GM12878 (cell line): Measurements from ENCODE around the gene MAP7D2. TPM values are rescaled to one million over a fixed set of nuclear protein-coding genes. Genes with fewer than 3 reads are reported as not detected.

Source experiments
- ATAC-seq: fragments of 200-7000 bp; cut with Tn5 transposase; 3 replicates; pipeline ENCODE4 v1.9.1; 2020; ENCODE audit warnings: mild to moderate bottlenecking, moderate library complexity
- BruUV-seq: library from RNA; stranded (reverse); fragments of 400-500 nt; replicated peaks from 2 replicates; lab custom pipeline; 2021; lab: Mats Ljungman, UMichigan
- CTCF ChIA-PET: fragments of 300-600 bp; sonication (Branson Sonifier 250); formaldehyde crosslinking; extraction: SDS; loops from one replicate; lab custom pipeline; 2021; ENCODE audit warnings: inconsistent platforms; lab: Yijun Ruan, JAX
- POLR2A ChIA-PET: fragments of 350-600 bp; formaldehyde crosslinking; extraction: SDS; loops from one replicate; lab custom pipeline; 2021; ENCODE audit warnings: inconsistent platforms; lab: Charles Lee
- RAD21 ChIA-PET: fragments of 300-600 bp; sonication (Branson Sonifier 250); formaldehyde crosslinking; loops from one replicate; lab custom pipeline; 2023; ENCODE audit warnings: antibody characterized with exemption; ENCODE audit not compliant: unreplicated experiment; lab: Charles Lee
- SMC1A ChIA-PET: fragments of 300-600 bp; sonication (Branson Sonifier 250); formaldehyde crosslinking; loops from one replicate; lab custom pipeline; 2023; ENCODE audit not compliant: unreplicated experiment, uncharacterized antibody; lab: Charles Lee
- DNase-seq: peaks from one replicate; pipeline ENCODE4 v3.0.0-alpha.2; 2011; ENCODE audit warnings: low read depth, low spot score
- FAIRE-seq: peaks from 3 replicates; lab custom pipeline; 2011; peaks lifted over from hg19 to GRCh38; lab: Jason Lieb, UNC
- H2AFZ ChIP-seq: 2 replicates; pipeline ENCODE4 v1.6.0; 2011; ENCODE audit warnings: low read depth, low read length, control low read depth; ENCODE audit not compliant: control insufficient read depth
- H3K27ac ChIP-seq: 2 replicates; pipeline ENCODE4 v1.5.1; 2011; ENCODE audit warnings: control low read depth; ENCODE audit not compliant: control insufficient read depth, insufficient read depth
- H3K27me3 ChIP-seq, 2 experiments: replicated peaks in 1 of 2; 2 replicates each; pipeline versions ENCODE4 v1.6.0 to v1.6.1; 2011; ENCODE audit warnings: low read length in 1 of 2; ENCODE audit not compliant: control insufficient read depth in 2 of 2, insufficient read depth in 2 of 2
- H3K36me3 ChIP-seq, 2 experiments: 2 replicates each; pipeline ENCODE4 v1.5.1; 2011; ENCODE audit warnings: low read length in 1 of 2; ENCODE audit not compliant: control insufficient read depth in 2 of 2, insufficient read depth in 2 of 2
- H3K4me1 ChIP-seq: 2 replicates; pipeline ENCODE4 v1.6.1; 2011; ENCODE audit warnings: mild to moderate bottlenecking, low read length, moderate library complexity, mixed read lengths; ENCODE audit not compliant: control insufficient read depth, insufficient read depth
- H3K4me2 ChIP-seq: 2 replicates; pipeline ENCODE4 v1.6.0; 2011; ENCODE audit warnings: control low read depth; ENCODE audit not compliant: control insufficient read depth, insufficient read depth
- H3K4me3 ChIP-seq: fragments of 200-600 bp; sonication (generic); 2 replicates; pipeline ENCODE4 v1.5.1; 2016
- H3K79me2 ChIP-seq: 2 replicates; pipeline ENCODE4 v1.6.0; 2011; ENCODE audit warnings: low read length; ENCODE audit not compliant: control insufficient read depth, insufficient read depth
- H3K9ac ChIP-seq: 2 replicates; pipeline ENCODE4 v1.8.0; 2011; ENCODE audit warnings: low read length, control low read depth, mixed read lengths; ENCODE audit not compliant: control insufficient read depth, insufficient read depth
- H3K9me3 ChIP-seq: replicated peaks from 3 replicates; pipeline ENCODE4 v1.5.1; 2011; ENCODE audit warnings: mild to moderate bottlenecking, low read length; ENCODE audit not compliant: control insufficient read depth, insufficient read depth
- H4K20me1 ChIP-seq: 2 replicates; pipeline ENCODE4 v1.6.0; 2011; ENCODE audit not compliant: control insufficient read depth, insufficient read depth
- RBBP5 ChIP-seq: fragments of 200-600 bp; sonication (generic); conservative IDR thresholded peaks from 2 replicates; pipeline ENCODE4 v1.6.1; 2016
- SUPT20H ChIP-seq: IDR thresholded peaks from 2 replicates; pipeline ENCODE4 v1.6.1; 2011; ENCODE audit warnings: low read depth, mild to moderate bottlenecking, low read length, moderate library complexity, borderline replicate concordance; ENCODE audit not compliant: control insufficient read depth
- TBL1XR1 ChIP-seq: IDR thresholded peaks from 2 replicates; pipeline ENCODE4 v1.6.1; 2012; ENCODE audit warnings: low read depth, low read length, improper control_type of control experiment
- WGBS: methylation state at CpG from one replicate; pipeline ENCODE4 v1.1.6; 2016; ENCODE audit warnings: low lambda C conversion rate; ENCODE audit not compliant: insufficient replicate concordance, insufficient coverage; ENCODE audit errors: missing lambda C conversion rate; 5-methylcytosine and 5-hydroxymethylcytosine counted together
- in situ Hi-C: fragments of 300-500 bp; cut with MboI; formaldehyde crosslinking; loops from 9 replicates; pipeline ENCODE4 v1.14.3; 2018; ENCODE audit warnings: mixed read lengths
- intact Hi-C: fragments of 100-400 bp; cut with micrococcal nuclease; formaldehyde crosslinking; loops from one replicate; pipeline ENCODE4 v1.14.2; 2022; ENCODE audit not compliant: unreplicated experiment
- polyA plus RNA-seq, 11 experiments: library from polyadenylated mRNA; depleted of rRNA in 4 of 11; unstranded in 6 of 11; stranded (reverse) in 5 of 11; fragments of >200 nt; fragmentation: Nextera tagmentation in 4 of 11; fragmentation: Illumina TruSeq in 1 of 11; extraction: Ambion mirVana in 4 of 11; extraction: Trizol in 1 of 11; gene quantifications; 1 replicate in 1 of 11; 2 replicates in 10 of 11; pipeline versions ENCODE4 v1.2.1 to v1.2.3, GENCODE V29; 2011 to 2016; ENCODE audit warnings: inconsistent platforms in 2 of 11, missing spikeins in 2 of 11, low read depth in 1 of 11
- total RNA-seq, 4 experiments: library from RNA; depleted of rRNA in 3 of 4; stranded (reverse); fragments of >200 nt in 3 of 4; fragmentation: Illumina TruSeq in 1 of 4; extraction: Trizol in 1 of 4; gene quantifications; 2 replicates each; pipeline versions ENCODE4 v1.2.1 to v1.2.3, GENCODE V29; 2013 to 2021
- TF ChIP-seq, protein P1 (sequence below): IDR thresholded peaks from 2 replicates; pipeline ENCODE4 v1.6.1; 2012; ENCODE audit warnings: improper control_type of control experiment, low read depth, low read length; ENCODE audit not compliant: insufficient replicate concordance
- TF ChIP-seq, protein P2 (sequence below): fragments of 450-650 bp; IDR thresholded peaks from 2 replicates; pipeline ENCODE4 v1.6.1; 2016; ENCODE audit warnings: mild to moderate bottlenecking

MAP7D2 gene
- total and polyA plus RNA-seq, 10 of the 15 experiments (the other 5 are each of a cell fraction or from before 2014, with no cell fraction given) = 0.06 to 18.4 (median 0.22) TPM

DNA sequence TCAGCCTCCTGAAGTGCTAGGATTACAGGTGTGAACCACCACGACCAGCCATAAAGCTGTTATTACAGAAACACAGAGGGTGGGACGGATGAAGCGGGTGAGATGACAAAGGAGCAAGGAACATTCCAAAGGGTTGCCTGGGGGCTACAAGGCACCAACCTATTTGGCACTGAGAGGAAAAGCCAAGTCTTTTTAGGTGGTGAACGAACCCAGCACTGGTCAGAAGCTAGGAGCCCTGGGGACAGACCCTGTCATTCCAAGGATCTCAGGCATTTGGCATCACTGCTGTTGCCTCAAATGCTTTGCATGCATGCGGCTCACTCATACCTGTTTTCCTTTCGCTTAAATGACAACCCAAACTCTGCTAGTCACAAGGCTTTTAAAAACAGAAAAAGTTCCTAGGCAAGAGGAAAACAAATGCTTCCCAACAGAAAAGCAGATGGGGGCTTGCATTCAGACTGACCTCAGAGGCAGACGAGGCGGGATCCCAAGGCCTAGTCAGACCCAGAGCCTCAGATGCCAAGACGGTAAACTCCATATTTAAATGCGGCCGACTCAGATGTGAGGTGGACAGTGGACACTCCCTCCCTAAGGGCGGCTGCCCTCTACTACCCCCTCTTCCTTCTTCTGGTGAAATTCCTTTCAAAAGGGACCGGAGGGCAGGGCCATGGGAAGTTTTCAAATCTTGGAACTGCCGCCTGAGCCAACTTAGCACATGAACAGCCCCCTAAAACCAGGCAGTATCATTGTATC is 4.5 kb downstream of the MAP7D2 start:
- ChIA-PET RAD21 (no interaction called here), CTCF (no interaction called here), POLR2A (no interaction called here), SMC1A (no interaction called here)
- no peak overlapping the region for H2AFZ ChIP-seq
- no peaks in the 10 kb centered on the region; the same call in 2 of the 3 replicates for H3K9me3 ChIP-seq
- in situ Hi-C loops (no loop called here), intact Hi-C loops (no loop called here)
- no peak overlapping the region for H3K4me3 ChIP-seq
- no peak overlapping the region for H3K9ac ChIP-seq
- BruUV-seq = no TSS peak
- 51% methylated on average over 14 of the region's 14 CpGs for WGBS
- TF ChIP-seq, protein P1, sequence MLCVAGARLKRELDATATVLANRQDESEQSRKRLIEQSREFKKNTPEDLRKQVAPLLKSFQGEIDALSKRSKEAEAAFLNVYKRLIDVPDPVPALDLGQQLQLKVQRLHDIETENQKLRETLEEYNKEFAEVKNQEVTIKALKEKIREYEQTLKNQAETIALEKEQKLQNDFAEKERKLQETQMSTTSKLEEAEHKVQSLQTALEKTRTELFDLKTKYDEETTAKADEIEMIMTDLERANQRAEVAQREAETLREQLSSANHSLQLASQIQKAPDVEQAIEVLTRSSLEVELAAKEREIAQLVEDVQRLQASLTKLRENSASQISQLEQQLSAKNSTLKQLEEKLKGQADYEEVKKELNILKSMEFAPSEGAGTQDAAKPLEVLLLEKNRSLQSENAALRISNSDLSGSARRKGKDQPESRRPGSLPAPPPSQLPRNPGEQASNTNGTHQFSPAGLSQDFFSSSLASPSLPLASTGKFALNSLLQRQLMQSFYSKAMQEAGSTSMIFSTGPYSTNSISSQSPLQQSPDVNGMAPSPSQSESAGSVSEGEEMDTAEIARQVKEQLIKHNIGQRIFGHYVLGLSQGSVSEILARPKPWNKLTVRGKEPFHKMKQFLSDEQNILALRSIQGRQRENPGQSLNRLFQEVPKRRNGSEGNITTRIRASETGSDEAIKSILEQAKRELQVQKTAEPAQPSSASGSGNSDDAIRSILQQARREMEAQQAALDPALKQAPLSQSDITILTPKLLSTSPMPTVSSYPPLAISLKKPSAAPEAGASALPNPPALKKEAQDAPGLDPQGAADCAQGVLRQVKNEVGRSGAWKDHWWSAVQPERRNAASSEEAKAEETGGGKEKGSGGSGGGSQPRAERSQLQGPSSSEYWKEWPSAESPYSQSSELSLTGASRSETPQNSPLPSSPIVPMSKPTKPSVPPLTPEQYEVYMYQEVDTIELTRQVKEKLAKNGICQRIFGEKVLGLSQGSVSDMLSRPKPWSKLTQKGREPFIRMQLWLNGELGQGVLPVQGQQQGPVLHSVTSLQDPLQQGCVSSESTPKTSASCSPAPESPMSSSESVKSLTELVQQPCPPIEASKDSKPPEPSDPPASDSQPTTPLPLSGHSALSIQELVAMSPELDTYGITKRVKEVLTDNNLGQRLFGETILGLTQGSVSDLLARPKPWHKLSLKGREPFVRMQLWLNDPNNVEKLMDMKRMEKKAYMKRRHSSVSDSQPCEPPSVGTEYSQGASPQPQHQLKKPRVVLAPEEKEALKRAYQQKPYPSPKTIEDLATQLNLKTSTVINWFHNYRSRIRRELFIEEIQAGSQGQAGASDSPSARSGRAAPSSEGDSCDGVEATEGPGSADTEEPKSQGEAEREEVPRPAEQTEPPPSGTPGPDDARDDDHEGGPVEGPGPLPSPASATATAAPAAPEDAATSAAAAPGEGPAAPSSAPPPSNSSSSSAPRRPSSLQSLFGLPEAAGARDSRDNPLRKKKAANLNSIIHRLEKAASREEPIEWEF = no peak
- no peak for TF ChIP-seq SUPT20H
- TF ChIP-seq TBL1XR1 = no peak
- TF ChIP-seq, protein P2, sequence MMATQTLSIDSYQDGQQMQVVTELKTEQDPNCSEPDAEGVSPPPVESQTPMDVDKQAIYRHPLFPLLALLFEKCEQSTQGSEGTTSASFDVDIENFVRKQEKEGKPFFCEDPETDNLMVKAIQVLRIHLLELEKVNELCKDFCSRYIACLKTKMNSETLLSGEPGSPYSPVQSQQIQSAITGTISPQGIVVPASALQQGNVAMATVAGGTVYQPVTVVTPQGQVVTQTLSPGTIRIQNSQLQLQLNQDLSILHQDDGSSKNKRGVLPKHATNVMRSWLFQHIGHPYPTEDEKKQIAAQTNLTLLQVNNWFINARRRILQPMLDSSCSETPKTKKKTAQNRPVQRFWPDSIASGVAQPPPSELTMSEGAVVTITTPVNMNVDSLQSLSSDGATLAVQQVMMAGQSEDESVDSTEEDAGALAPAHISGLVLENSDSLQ = no peak
- TF ChIP-seq RBBP5 = no peak
- FAIRE-seq (no peak), ATAC-seq (no peak), DNase-seq (no peak)
- no peaks in the 10 kb centered on the region for H4K20me1 ChIP-seq
- no peak overlapping the region for H3K27ac ChIP-seq
- H3K36me3 ChIP-seq = no peaks in the 10 kb centered on the region
- no peak overlapping the region for H3K4me2 ChIP-seq
- H3K27me3 ChIP-seq = no peaks in the 10 kb centered on the region; a peak in 1 of 4 replicates
- H3K79me2 ChIP-seq = no peaks in the 10 kb centered on the region
- no peaks in the 10 kb centered on the region for H3K4me1 ChIP-seq
